Inferior parietal cortex (tissue), 1 donor: ENCODE data around the gene USP28.
A peak's percentile ranks its signal among the peaks of the same experiment; 100 is the strongest.

ENCODE experiments used
- DNase-seq: peaks from one replicate; pipeline ENCODE4 v3.0.0-alpha.2; 2016; ENCODE audit errors: extremely low spot score

Gene USP28

DNA sequence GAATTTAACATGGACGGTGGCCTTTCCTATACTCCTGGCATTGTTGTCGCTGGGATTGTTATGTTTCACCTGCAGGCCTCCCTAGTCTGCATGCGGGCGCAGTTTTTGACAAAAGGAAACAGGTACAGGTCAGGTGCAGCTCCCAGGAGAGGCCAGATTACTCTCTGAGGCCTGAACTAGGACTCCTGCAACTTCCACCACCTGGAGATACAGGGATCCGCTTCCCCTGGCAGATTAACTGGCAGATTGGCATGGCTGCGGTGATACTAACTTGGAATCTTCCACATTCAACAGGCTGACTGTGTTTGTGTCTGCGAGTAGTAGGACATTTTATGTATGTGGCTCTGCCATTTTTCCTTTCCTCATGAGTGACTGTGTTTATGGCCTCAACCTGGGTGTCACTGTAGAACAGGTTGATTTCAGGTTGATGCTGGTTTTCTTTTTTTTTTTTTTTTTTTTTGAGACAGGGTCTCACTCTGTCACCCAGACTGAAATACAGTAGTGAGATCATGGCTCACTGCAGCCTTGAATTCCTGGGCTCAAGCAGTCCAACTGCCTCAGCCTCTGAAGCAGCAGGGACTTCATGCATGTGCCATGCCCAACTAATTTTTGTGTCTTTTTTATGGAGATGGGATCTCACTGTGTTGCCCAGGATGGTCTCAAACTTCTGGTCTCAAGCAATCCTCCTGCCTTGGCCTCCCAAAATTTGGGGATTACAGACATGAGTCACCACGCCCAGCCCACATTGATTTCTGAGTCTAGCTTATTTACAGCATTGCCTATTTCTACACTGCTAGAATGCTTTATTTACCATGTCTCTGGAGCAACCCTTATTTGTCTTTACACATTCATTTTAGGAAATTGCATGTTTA is 1.7 kb upstream of the USP28 start:
- DNase-seq = no peak

DNA sequence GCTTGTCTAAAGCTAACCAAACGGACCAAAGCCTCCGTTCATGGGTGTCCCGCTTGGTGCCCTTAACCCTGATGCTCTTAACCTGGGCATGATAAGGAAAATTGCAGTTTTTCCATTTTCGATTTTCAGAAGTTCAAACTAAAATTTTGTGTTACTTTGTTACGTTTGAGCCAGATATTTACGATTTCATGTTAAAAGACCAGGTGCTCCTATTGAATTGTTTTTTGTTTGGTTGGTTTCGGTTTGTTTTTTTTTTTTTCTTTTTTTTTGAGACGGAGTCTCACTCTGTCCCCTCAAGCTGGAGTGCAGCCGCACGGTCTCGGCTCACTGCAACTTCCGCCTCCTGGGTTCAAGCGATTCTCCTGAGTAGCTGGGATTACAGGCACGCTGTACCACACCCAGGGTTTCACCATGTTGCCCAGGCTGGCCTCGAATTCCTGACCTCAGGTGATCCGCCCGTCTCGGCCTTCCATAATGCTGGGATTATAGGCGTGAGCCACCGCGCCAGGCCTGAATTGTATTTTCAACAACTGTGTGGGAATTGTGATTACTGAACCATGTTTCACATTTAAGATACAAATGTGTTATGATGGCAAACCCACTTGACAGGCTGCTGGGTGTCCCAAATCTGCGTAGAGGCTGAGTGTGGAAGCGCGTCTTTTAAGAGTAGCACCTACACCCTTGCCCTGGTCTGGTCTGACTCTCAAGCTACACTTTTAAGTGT is 864 bp upstream of the USP28 start:
- no peak for DNase-seq

DNA sequence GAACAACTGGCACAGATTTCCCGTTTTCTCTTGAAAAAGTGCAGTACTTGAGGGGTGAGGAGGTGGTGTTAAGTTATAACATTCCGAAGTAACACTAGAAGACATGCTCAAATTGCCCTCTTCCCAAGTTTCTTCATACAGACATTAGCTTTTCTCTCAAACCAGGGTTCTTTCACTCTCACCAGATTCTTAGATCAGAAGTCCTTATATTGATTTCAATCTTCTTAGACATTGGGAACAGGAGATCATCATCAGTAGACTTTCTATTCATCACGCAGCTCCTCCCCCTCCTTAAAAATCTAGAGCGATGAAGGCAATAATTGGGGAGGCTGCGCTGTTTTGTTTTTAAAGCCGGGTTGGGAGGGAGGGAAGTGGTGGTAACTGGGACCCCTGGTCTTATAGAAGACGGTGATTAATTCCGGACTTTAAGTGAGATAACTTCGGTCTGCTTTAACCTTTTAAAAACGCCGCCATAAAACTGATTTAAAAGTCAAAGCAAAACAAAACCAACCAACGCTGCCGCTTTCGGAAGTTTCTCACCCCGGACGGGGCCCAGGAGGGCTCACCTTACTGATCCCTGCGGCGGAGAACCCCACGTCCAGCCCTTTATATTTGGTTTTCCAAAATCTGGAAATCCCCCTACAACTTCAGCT is 665 bp downstream of the USP28 start:
- peak; percentile 29 for DNase-seq

DNA sequence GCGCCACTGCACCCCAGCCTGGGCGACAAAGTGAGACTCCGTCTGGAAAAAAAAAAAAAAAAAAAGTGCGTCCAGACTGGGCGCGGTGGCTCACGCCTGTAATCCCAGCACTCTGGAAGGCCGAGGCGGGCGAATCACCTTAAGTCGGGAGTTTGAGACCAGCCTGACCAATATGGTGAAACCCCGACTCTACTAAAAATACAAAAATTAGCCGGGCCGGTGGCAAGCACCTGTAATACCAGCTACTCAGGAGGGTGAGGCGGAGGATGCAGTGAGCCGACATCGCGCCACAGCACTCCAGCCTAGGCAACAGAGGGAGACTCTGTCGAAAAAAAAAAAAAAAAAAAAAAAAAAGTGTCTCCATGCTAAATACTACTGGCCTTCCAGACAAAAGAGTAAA is 1.3 kb downstream of the USP28 start:
- no peak for DNase-seq

DNA sequence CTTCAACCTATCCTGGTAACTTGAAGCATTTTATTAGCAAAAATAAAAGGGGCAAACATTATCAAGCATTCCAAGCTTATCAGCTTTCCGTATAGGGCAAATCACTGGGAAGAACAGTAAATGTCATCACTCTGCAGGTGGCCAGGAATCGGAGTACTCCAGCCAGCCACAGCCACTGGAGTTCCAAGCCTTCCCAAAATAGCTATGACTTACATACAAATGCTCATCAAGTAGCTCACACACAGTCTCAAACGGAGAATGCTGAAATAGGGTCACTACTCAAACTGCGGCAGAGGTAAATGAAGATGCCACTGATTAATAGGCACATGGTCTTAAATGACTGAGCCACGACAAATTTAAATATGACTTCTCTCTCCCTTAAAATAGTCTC is 2.1 kb downstream of the USP28 start:
- peak; percentile 12 for DNase-seq

DNA sequence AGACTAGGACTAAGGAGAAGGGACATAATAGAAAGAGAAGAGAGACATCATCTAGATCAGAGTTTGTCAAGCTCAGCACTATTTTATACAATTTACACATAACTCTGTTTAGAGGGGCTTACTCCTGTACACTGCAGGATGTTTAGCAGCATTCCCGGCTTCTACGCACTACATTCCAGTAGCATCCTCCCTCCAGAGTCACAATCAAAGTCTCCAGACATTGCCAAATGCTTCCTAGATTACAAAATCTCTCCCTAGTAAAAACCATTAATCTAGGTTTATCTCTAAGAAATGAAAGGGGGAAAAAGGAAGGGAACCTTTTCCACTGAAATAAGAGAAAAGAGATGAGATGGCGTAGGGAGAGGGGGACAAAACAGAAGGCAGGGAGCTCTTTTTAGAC is 4.0 kb downstream of the USP28 start:
- DNase-seq = no peak

DNA sequence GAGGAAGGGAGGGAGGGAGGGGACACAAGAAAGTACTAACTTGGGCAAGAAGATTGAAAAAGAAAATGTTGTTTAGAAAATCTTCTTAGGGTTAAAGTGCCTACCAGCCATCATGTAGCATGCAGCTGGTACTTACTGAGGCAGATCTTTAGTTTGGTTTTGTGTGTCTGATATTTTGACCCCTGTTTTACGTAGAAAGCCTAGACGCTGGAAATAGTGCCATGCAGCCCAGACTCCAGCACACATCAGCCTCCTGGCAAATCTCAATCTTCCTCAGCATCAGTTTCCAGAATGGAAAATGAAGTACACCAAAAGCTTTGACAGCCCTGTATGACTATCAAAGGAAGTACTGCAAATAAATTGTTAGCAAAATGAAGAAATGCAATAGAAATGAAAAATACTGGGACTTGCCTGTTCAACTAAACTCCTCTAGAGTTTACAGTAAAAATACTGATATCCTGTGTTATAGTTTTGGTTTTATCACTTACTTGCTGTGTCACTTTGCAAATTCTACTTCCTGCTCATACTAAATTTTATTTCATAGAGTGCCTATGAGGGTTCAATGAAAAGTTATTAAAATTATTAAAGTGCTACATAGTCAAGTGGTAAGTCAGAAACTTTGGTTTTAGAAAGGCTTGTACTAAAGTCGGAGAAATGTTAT is 7.4 kb downstream of the USP28 start:
- no peak for DNase-seq

DNA sequence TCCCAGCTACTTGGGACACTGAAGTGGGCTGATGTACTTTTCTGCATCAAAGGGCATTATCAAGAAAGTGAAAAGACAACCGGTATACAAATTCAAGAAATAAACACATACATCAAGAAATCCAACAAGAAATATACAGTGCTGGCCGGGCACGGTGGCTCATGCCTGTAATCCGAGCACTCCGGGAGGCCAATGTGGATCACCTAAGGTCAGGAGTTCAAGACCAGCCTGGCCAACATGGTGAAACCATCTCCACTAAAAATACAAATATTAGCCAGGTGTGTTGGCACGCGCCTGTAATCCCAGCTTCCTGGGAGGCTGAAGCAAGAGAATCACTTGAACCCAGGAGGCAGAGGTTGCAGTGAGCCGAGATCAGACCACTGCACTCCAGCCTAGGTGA is 9.5 kb downstream of the USP28 start:
- no peak for DNase-seq

DNA sequence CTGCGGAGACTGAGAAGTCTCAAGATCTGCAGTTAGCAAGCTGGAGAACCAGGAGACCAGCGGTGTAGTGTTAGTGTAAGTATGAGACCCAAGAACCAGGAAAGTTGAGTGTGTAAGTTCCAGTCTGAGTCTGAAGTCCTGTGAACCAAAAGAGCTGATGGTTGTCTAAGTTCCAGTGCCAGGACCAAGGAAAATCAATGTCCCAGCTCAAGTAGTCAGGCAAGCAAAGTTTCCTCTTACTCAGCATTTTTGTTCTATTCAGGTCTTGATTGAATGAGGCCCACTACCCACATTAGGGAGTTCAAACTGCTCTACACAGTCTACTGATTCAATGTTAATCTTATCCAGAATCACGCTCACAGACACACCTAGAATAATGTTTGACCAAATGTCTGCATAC is 11.0 kb downstream of the USP28 start:
- DNase-seq = no peak

DNA sequence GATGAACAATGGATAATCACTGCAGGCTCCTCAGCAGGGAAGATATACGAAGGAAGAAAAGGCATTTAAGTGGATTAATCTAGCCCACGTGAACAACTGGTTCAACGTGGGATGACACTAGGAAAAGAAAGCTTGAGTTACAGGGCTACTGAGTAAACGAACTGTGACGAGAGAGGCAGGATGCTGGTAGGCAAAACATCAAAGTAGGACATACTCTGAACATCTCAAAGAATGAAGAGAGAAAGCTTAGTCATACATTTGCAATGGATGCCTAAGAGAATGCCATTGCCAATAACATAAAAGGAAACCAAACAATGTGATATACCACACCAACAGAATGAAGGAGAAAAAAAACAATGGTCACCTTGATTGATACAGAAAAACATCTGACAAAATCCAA is 12.9 kb downstream of the USP28 start:
- no peak for DNase-seq

DNA sequence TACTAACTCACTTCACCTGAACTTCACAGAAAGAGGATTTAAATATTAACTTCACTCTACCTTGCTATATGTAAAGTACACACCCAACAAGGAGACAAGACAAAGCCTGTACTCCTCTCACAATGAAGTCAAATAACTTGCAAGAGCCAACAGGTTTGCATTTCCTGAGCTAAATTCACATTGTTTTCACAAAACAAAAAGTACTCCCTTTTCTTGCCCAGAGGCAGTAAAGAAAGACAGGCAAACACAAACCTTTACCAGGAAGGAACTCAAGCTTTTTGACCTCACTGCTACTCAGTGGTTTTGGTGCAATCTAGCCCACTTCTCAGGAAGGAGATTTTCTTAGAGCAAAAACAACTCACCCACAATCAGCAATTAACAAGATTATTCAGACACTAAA is 15.7 kb downstream of the USP28 start:
- DNase-seq = no peak

DNA sequence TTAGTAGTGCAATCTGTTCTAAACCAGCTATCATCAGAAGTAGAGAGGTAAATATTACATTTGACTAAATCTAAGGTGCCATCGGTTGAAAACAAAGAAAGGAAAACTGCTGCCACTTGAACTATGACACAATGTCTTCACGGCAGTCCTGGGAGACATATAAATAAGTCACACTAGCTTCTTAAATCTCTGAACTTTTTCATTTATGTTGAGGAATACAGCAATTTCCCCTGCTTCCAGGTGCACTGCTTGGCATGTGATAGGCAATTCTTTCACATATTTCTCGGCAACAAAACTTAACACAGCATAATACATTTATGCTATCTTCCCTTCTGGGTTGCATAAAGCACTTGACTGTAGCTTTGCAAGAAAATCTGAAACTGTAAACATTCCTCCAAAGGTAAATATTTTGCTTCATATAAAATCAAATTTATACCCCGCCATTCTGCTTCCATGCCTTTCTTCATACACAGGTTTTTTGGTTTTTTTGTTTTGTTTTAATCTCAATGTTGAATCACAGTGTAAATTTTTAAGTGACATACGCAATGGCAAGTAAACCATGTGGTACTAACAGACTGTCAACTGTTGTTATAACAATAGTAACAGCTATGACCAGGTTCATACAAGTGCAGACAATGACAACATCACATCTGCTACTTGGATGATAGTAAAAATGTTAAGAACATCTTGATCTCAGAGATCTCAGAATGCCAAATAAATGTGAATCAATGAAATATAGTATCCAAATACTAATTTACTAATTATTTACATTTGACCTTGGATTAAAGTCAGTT is 18.2 kb downstream of the USP28 start:
- DNase-seq = no peak

DNA sequence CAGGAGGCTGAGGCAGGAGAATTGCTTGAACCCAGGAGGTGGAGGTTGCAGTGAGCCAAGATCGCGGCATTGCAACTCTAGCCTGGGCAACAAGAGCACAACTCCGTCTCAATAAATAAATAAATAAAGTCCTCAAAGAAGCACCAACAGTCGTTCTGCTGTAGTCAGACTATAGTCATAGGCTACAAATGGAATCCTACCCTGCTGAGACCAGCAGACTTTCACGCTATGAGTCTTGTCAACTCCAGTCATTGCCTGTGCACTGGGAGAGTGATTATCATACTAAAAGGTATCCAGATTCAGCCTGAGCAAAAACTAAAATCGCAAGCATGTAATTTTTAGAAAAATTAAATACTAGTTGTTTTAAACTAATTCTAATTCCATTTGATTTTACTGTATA is 19.6 kb downstream of the USP28 start:
- no peak for DNase-seq

DNA sequence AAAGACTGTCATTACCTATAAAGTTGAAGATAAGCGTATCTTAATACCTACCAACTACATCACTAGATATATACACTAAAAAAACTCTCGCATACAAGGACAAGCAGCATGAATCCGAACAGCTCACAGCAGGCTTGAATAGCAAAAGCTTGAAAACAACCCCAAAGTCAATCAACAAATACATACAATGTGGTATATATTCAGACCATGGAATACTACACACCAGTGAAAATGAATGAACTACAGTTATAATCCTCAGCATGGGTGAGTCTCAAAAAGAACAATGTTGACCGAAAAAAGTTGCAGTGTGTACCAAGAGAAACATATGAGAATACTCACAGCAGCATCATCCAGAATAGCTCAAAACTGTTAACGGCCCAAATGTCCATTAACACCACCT is 25.2 kb downstream of the USP28 start:
- no peak for DNase-seq

DNA sequence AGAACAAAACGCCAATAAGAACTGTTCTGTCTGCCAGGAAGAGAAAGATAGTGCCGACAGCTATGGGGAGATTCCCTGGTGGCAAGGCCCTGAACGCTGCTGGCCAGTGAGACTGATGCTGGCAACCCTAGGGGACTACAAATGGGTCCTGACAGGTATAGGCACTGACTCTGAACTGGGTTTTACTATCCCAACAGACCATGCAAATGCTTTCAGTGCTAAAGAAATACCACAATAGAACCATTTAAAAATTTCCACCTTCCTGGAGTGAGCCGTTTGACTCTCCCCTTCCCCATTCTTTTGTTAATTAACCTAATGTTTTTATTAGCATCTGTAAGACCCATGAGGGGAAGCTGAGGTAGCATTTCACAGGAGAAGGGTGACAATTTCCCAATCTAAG is 25.7 kb downstream of the USP28 start:
- no peak for DNase-seq

DNA sequence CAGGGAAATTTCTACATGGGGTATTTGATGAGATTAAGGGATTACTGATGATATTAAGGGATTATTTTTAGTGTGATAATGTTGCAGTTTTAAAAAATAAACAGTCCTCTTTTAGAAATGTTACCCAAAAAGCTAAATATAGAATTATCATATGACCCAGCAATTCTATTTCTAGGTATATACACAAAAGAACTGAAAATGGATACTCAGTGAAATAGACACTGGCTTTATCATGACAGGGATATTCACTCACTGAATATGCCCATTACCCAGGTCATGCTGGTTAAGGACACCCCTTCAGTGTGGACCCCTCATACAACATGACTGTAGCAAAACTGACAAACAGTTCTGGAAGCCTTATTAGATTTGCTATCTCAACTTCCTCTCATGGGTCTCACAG is 27.8 kb downstream of the USP28 start:
- DNase-seq = no peak

DNA sequence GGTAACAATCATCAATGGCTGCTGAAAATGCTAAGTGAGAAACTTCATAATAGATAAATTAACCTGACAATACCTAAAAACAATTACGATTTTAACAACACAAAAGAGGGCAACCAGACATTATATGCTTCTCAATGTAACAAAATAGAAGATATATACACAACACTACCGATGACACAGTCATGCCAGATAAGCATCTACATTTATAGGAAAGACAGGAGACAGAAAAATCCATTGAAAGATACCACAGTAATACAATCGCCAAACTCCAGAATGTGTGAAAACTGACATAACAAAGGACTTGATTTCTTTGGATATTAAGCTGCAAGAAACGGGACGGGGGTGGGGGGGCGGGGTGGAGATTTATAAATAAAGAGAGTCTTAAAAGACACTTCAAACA is 28.3 kb downstream of the USP28 start:
- DNase-seq = no peak

DNA sequence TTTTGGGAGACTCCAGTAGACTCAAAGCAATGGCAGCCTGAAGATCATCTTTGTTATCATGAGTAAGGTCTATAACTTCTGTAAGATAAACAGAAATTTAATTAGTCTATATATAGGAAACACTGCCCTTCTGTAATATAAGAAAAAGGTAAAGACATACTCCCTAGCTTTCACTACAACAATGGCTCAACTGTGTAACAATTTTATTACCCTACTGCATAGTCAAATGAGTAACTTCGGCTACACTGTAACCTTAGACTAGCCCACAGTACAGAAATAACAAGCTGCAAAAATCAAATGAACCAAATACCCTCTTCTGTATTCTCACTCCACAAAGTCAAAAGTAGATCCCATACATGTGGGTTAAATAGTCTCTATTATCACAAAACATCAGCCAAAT is 33.7 kb downstream of the USP28 start:
- DNase-seq = no peak

DNA sequence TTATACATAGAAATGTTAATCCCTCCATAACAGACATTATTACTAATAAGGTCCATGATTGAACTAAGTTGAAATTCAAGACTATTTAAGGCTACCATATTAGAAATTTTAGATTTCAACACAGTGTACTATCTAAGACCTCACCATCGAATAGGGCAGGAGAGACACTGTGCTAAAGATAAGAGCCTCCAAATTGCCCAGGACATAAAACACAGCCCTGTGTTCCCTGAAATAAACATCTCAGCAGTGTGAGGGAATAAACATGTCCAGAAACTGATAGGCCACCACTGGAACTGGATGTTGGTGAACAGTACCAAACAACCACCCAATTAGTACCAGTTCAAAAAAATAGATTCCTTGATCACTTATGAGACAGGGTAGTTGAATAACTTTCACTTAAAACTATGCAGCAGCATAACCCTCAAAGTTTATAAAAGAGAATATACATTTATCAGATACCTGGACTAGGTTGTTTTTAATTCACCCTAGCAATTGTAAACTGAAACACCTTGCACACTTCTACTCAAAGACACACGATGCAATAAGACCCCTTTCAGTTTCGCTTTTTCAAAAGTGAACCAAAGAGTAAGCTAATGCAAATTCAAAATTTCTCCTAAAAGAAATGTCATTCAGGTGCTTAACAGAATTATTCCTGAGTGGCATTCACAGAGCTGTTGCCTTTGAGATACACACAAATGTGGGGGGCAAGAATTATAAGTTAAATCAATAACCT is 34.3 kb downstream of the USP28 start:
- no peak for DNase-seq

DNA sequence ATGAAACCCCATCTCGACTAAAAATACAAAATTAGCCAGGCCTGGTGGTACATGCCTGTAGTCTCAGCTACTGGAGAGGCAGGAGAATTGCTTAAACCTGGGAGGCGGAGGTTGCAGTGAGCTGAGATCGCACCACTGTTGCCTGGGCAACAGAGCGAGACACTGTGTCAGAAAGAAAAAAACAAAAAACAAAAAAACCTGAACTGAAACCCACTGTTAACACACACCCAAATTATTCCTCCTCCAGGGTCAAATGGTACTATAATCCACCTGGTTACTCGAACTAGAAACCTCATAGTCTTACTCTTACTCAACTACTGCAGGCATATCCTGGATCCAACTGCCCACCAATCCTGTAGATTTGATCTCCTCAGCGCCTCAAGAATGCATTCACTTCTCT is 35.5 kb downstream of the USP28 start:
- DNase-seq = no peak

DNA sequence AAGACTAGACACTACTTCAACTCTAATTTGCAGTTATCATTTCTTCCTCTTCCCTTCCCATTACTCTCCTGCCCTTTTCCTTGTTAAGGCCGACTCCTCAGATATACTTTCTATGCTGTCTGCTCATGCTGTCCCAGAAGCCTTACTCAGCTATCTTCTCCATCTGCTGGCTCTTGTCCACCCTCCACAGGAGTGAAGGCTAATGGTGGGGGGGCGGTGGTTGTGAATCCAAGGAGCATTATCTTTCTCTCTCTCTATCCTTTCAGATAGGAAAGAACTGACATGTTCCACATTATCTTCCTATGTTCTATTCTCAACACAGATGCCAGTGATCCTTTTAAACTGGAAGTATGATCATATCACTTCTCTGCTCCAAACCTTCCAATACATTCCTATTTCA is 37.4 kb downstream of the USP28 start:
- no peak for DNase-seq
